Ecto neural progenitor cell (in vitro differentiated cells): ENCODE results near the gene FANCE.

ENCODE experiments used
- DNase-seq: peaks from one replicate; pipeline ENCODE4 v3.0.0-alpha.2; 2018; ENCODE audit warnings: low spot score

Gene FANCE

GRCh38 chr6:35484921-35485392 lies 32.8 kb downstream of the FANCE start:
- DNase-seq: no peak

GRCh38 chr6:35485402-35485877 lies 33.3 kb downstream of the FANCE start:
- DNase-seq: peak; percentile 76

GRCh38 chr6:35486005-35486925 lies 34.1 kb downstream of the FANCE start:
- DNase-seq: peak; percentile 85

- DNase-seq: no peak
Observed at GRCh38 chr6:35487658-35488516, 35.7 kb downstream of the FANCE start.

- DNase-seq: no peak
Observed at GRCh38 chr6:35488517-35488862, 36.4 kb downstream of the FANCE start.

GRCh38 chr6:35489066-35489465 lies 36.9 kb downstream of the FANCE start:
- no peak for DNase-seq

- DNase-seq: peak; percentile 88
Observed at GRCh38 chr6:35489995-35490791, 38.1 kb downstream of the FANCE start.

- no peak for DNase-seq
Observed at GRCh38 chr6:35490821-35491557, 38.9 kb downstream of the FANCE start.

- no peak for DNase-seq
Observed at GRCh38 chr6:35491558-35492257, 39.6 kb downstream of the FANCE start.

- no peak for DNase-seq
Observed at GRCh38 chr6:35492258-35492973, 40.3 kb downstream of the FANCE start.

GRCh38 chr6:35492974-35493284 lies 40.8 kb downstream of the FANCE start:
- DNase-seq: no peak

- no peak for DNase-seq
Observed at GRCh38 chr6:35493307-35493983, 41.3 kb downstream of the FANCE start.

GRCh38 chr6:35494161-35494563 lies 42.0 kb downstream of the FANCE start:
- DNase-seq: no peak

GRCh38 chr6:35495258-35496035 lies 43.3 kb downstream of the FANCE start:
- DNase-seq: no peak

- peak; percentile 77 for DNase-seq
Observed at GRCh38 chr6:35496036-35496840, 44.1 kb downstream of the FANCE start.

- DNase-seq: peak; percentile 93
Observed at GRCh38 chr6:35496841-35497570, 44.9 kb downstream of the FANCE start, which contains the start of gene TEAD3. Gene TEAD3, minus strand, starts transcription at chr6:35497079.
